Measurements from ENCODE around the gene OGFOD3. TPM values are rescaled to one million over a fixed set of nuclear protein-coding genes. Genes with fewer than 3 reads are reported as not detected.
A peak's percentile ranks its signal among the peaks of the same experiment; 100 is the strongest.
"Not testable (repeated sequence)": the region's sequence is repeated elsewhere in the genome, so short reads cannot be mapped to it uniquely, and the experiment has no call there.

The OGFOD3 gene
- total RNA-seq, 1 donor from 2014 or later = 20.7 TPM

GRCh38 chr17:82386881-82387704 is 31.3 kb downstream of the OGFOD3 start:
- no peak for ATAC-seq

- ATAC-seq = no peak
Observed at GRCh38 chr17:82386255-82386831, 32.0 kb downstream of the OGFOD3 start.

GRCh38 chr17:82385559-82386254 is 32.7 kb downstream of the OGFOD3 start:
- ATAC-seq = no peak

GRCh38 chr17:82384730-82385481 is 33.5 kb downstream of the OGFOD3 start:
- ATAC-seq = peak; percentile 86

- no peak for ATAC-seq
Observed at GRCh38 chr17:82384051-82384729, 34.2 kb downstream of the OGFOD3 start.

- ATAC-seq = no peak
Observed at GRCh38 chr17:82383411-82383810, 35.0 kb downstream of the OGFOD3 start.

GRCh38 chr17:82382933-82383255 is 35.5 kb downstream of the OGFOD3 start:
- ATAC-seq = no peak

GRCh38 chr17:82382220-82382932 is 36.0 kb downstream of the OGFOD3 start:
- not testable (repeated sequence) for ATAC-seq

- ATAC-seq = not testable (repeated sequence)
Observed at GRCh38 chr17:82381703-82382009, 36.7 kb downstream of the OGFOD3 start.

GRCh38 chr17:82380860-82381702 is 37.3 kb downstream of the OGFOD3 start:
- no peak for ATAC-seq

GRCh38 chr17:82378741-82379021 is 39.7 kb downstream of the OGFOD3 start:
- ATAC-seq = no peak

GRCh38 chr17:82377924-82378740 is 40.3 kb downstream of the OGFOD3 start:
- no peak for ATAC-seq

- not testable (repeated sequence) for ATAC-seq
Observed at GRCh38 chr17:82377294-82377693, 41.1 kb downstream of the OGFOD3 start.

GRCh38 chr17:82376042-82376730 is 42.2 kb downstream of the OGFOD3 start:
- no peak for ATAC-seq

- no peak for ATAC-seq
Observed at GRCh38 chr17:82375359-82376041, 42.9 kb downstream of the OGFOD3 start.

- no peak for ATAC-seq
Observed at GRCh38 chr17:82374626-82375331, 43.6 kb downstream of the OGFOD3 start.

- ATAC-seq = no peak
Observed at GRCh38 chr17:82373731-82374625, 44.4 kb downstream of the OGFOD3 start.

Measured in esophagus mucosa (tissue), 1 donor.